ENCODE measurements around the gene TMEM61.

TMEM61 gene

DNA sequence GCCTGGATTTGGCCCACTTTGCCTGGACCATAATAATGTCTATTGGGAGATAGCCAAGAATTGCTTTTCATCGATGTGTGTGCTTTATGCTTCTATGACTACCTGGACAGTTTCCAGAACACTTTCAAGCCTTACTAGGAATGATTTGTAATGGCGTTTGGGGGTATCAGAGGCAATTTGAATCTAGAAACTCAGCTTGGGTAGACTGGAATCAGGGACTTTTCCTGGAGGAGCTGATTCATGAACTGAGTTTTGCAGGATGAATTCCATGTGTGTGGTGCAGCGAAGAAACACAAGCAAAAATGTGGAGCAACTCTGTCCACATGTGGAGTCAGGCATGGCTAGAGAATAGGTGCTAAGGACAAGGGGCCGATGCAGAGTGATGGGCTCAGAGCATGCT is 11.9 kb upstream of the TMEM61 start:
- Histone ChIP-seq H3K4me1 (ENCODE audit: insufficient read depth, poor library complexity, severe bottlenecking) (peaks cover 38% of the 10 kb centered on the region), H3K9me3 (ENCODE audit: severe bottlenecking) (no peaks in the 10 kb centered on the region), H3K36me3 (ENCODE audit: low read depth) (no peaks in the 10 kb centered on the region), H3K27ac (ENCODE audit: poor library complexity, severe bottlenecking) (no peak overlapping the region), H3K4me3 (ENCODE audit: severe bottlenecking) (no peak overlapping the region), H3K27me3 (ENCODE audit: insufficient read depth, poor library complexity, severe bottlenecking) (no peaks in the 10 kb centered on the region)
- DNase-seq (ENCODE audit: low spot score) (no peak), ATAC-seq (ENCODE audit: low read depth) (no peak)
- TF ChIP-seq, protein P1, sequence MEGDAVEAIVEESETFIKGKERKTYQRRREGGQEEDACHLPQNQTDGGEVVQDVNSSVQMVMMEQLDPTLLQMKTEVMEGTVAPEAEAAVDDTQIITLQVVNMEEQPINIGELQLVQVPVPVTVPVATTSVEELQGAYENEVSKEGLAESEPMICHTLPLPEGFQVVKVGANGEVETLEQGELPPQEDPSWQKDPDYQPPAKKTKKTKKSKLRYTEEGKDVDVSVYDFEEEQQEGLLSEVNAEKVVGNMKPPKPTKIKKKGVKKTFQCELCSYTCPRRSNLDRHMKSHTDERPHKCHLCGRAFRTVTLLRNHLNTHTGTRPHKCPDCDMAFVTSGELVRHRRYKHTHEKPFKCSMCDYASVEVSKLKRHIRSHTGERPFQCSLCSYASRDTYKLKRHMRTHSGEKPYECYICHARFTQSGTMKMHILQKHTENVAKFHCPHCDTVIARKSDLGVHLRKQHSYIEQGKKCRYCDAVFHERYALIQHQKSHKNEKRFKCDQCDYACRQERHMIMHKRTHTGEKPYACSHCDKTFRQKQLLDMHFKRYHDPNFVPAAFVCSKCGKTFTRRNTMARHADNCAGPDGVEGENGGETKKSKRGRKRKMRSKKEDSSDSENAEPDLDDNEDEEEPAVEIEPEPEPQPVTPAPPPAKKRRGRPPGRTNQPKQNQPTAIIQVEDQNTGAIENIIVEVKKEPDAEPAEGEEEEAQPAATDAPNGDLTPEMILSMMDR (IDR thresholded peaks at IDR 0.05; ENCODE audit: poor library complexity, severe bottlenecking): no peak

DNA sequence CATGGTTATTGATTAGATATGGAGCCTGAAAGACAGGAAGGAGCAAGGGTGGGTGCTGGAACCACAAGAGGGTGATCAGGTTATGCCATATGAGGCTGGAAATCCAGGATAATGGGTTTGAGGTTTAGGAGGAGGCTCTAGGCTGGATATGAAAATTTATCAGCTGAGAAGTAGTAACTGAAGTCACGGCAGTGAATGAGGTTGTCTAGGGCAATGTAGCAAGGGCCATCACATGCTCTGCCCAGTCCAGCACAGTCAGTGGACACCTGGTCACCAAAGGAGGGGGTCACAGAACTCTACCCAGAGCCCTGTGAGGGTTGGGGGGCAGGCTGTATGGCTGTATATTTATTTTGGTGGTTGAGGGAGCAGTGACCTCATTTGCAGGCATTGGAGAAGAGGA is 10.5 kb upstream of the TMEM61 start:
- no peak for DNase-seq (ENCODE audit: low spot score)
- H3K9me3 ChIP-seq (ENCODE audit: severe bottlenecking): no peaks in the 10 kb centered on the region
- TF ChIP-seq, protein P1 (IDR thresholded peaks at IDR 0.05; ENCODE audit: poor library complexity, severe bottlenecking): no peak
- H3K27ac ChIP-seq (ENCODE audit: poor library complexity, severe bottlenecking): peak overlapping the region; percentile 90
- H3K4me1 ChIP-seq (ENCODE audit: insufficient read depth, poor library complexity, severe bottlenecking): peaks cover 38% of the 10 kb centered on the region
- H3K4me3 ChIP-seq (ENCODE audit: severe bottlenecking): no peak overlapping the region
- no peaks in the 10 kb centered on the region for H3K27me3 ChIP-seq (ENCODE audit: insufficient read depth, poor library complexity, severe bottlenecking)
- H3K36me3 ChIP-seq (ENCODE audit: low read depth): no peaks in the 10 kb centered on the region
- ATAC-seq (ENCODE audit: low read depth): no peak

DNA sequence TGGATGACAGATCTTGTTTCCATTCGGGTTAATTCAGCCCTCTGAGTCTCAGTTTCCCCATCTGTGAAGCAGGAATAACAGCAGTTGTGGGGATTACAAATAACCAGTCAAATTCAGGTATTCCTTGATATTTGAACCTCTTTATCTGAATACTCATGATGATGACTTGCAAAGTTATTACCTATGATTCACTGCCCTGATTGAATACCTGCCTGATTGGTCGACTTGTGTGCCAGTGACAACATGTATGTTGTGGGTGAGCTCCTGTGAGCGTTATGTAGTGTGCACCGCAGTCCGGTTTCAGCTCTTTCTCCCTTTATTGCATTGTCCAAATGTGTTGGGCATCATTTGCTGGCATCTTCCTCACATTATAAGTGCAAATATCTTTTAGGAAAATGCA is 9.5 kb upstream of the TMEM61 start:
- Histone ChIP-seq H3K4me3 (ENCODE audit: severe bottlenecking) (no peak overlapping the region), H3K9me3 (ENCODE audit: severe bottlenecking) (no peaks in the 10 kb centered on the region), H3K27ac (ENCODE audit: poor library complexity, severe bottlenecking) (peak overlapping the region; percentile 90), H3K27me3 (ENCODE audit: insufficient read depth, poor library complexity, severe bottlenecking) (no peaks in the 10 kb centered on the region), H3K4me1 (ENCODE audit: insufficient read depth, poor library complexity, severe bottlenecking) (peaks cover 33% of the 10 kb centered on the region), H3K36me3 (ENCODE audit: low read depth) (no peaks in the 10 kb centered on the region)
- TF ChIP-seq, protein P1 (IDR thresholded peaks at IDR 0.05; ENCODE audit: poor library complexity, severe bottlenecking): no peak
- DNase-seq (ENCODE audit: low spot score) (no peak), ATAC-seq (ENCODE audit: low read depth) (peak; percentile 81)

DNA sequence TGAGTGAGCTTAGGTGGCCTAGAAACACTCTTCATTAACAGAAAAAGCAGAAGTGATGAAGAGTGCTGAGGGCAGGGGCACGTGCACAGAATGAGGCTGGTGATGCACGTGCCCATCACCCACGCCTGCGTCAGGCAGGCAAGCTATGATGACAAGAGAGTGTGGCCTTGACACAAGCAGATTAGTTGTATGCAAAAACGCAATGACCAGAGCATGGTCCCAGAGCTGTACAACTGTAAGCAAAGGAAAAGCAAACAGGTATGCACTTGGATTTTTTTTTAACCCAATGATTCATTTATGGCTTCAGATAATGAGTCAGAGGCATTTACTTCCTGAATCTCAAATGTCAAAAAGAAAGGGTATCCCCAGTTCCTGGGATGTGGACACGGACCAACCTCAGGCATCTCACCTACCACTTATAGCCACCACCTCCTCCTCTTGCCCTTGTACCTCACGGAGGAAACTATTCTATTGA is 9.1 kb upstream of the TMEM61 start:
- Histone ChIP-seq H3K27ac (ENCODE audit: poor library complexity, severe bottlenecking) (peak overlapping the region; percentile 90), H3K9me3 (ENCODE audit: severe bottlenecking) (no peaks in the 10 kb centered on the region), H3K27me3 (ENCODE audit: insufficient read depth, poor library complexity, severe bottlenecking) (no peaks in the 10 kb centered on the region), H3K4me3 (ENCODE audit: severe bottlenecking) (no peak overlapping the region), H3K36me3 (ENCODE audit: low read depth) (no peaks in the 10 kb centered on the region), H3K4me1 (ENCODE audit: insufficient read depth, poor library complexity, severe bottlenecking) (peaks cover 29% of the 10 kb centered on the region)
- ATAC-seq (ENCODE audit: low read depth) (peak; percentile 84), DNase-seq (ENCODE audit: low spot score) (no peak)
- TF ChIP-seq, protein P1 (IDR thresholded peaks at IDR 0.05; ENCODE audit: poor library complexity, severe bottlenecking): no peak

DNA sequence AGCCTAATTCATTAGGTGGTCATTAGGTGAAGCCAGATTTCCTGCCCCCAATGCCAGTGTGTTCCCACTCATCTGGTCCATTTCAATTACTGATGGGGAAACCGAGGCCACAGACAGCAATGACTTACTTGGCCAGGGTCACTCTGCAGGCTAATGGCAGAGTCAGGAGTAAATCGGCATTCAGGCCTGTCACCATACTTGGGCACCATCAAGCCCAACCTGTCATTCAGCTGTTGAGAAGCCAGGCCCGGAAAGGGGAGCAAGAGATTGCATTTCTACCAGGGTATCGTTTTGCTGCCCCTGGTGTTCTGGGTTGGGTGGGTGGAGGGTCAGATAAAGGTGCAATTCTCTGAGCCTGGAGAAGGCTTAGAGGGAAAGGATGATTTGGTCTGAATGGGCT is 8.0 kb upstream of the TMEM61 start:
- DNase-seq (ENCODE audit: low spot score) (no peak), ATAC-seq (ENCODE audit: low read depth) (no peak)
- no peaks in the 10 kb centered on the region for H3K36me3 ChIP-seq (ENCODE audit: low read depth)
- TF ChIP-seq, protein P1 (IDR thresholded peaks at IDR 0.05; ENCODE audit: poor library complexity, severe bottlenecking): no peak
- peaks cover 30% of the 10 kb centered on the region for H3K4me1 ChIP-seq (ENCODE audit: insufficient read depth, poor library complexity, severe bottlenecking)
- no peaks in the 10 kb centered on the region for H3K27me3 ChIP-seq (ENCODE audit: insufficient read depth, poor library complexity, severe bottlenecking)
- no peak overlapping the region for H3K4me3 ChIP-seq (ENCODE audit: severe bottlenecking)
- no peaks in the 10 kb centered on the region for H3K9me3 ChIP-seq (ENCODE audit: severe bottlenecking)
- peak overlapping the region; percentile 90 for H3K27ac ChIP-seq (ENCODE audit: poor library complexity, severe bottlenecking)

All from RWPE2 (cell line).